Measurements from ENCODE around the gene MGST2.

Gene MGST2

DNA sequence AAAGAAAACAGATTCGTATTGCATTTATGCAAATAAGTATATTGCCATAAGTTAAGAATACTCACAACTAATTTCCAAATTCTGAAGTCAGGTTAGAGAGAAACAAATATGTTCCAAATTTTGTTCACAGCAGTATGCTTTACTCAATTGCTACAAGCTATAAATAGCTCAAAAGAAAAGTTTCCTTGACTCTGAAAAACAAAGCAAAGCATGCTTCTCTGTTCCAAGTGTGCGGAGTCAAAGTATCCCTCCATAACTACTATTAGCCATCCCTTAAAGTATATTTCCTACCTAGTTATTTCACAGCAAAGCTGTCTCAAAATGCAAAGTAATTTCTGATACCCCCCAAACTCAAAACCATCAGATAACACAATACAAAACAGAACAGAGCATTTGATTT lies 47.3 kb downstream of the MGST2 start:
- DNase-seq: no peak

DNA sequence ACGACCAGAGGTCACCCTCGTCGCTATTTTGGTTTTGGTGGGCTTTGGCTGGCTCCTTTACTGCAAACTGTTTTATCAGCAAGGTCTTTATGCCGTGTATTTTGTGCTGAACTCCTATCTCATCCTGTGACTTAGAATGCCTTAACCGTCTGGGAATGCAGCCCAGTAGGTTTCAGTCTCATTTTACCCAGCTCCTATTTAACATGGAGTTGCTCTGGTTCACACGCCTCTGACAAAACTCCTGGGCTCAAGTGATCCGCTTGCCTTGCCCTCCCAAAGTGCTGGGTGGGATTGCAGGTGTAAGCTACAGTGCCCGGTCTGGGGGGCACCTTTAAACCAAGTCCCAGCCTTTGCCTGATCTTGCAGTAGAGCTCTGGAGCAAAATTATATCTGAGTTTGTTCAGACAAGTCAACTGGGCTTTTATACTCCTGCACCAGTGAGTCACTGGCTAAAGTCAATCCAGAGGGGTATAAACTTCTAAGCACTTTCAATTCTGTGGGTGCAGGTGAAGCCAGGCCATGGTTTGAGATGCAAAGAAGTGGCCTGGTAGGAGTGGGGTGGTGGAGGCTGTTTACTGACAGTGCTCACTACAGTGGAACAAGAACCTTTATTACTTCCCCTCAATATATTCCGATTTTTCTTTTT lies 50.2 kb downstream of the MGST2 start:
- DNase-seq: no peak

DNA sequence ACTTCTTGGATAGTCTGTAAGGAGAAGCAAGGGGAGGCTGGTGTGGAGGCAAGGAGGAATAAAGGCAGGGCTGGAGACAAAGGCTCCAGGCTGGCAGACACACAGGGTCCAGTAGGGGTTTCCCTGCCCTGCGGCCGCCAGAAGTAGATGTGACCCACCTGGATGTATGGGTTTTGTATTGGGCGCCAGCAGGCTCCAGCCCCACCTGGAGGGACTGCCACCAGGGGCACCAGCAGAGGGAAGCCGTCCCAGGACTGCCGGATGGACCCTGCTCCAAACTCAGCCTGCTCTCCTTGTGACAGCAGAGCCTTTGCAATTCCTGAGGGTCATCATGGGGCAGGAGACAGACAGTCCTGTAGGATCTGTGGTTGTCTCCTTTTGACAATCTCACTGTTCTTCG lies 52.7 kb downstream of the MGST2 start:
- DNase-seq: no peak

DNA sequence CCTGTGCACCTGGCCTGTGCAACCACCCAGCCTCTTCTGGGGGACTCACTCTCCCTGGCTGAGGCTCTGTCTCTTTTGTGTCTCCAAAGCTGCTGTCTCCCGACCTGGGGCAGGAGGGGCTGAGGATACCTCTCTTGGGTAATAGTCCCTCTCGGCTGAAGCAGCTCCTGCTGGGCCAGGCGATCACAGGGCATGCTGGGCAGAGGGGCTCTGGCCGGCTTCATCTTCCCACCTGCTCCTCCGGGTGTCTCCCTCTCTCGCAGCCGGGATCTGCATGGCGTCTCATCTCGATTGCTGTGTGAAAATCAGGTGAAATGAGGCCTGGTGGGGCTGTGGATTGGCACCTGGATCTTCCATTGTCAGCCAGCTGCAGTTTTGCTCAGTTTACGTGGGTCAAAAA lies 53.2 kb downstream of the MGST2 start:
- no peak for DNase-seq

DNA sequence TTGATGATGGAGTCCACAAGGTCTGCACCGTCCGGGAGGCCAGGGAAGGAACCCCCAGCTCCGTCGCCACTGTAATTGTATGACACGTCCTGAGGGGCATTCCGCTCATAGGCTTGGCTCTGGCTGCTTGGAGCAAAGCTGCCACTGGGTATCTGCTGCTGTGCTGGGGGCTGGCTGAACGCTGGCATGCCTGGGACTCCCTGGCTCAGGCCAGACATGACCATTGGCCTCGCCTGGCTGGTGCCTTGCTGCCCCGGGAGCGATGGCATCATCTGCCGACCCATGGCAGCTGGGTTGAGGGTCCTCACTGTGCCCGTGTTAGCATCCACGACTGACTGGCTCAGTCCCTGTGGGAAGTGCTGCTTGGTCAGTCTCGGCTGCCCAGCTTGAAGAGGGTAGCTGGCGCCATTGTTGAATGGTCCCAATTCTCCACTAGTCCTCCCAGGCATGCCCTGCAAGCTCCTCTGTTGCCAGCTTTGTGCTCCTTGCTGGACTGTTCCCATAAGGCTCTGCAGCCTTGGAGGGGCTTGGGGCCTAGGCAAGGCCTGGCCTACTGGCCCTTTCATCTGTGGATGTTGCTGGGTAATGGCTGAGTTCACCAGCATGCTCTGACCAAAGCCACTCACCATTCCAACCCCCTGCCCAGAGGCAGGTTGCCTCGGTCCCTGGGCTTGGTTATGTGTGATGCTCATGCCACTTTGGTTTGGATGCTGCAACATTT lies 53.9 kb downstream of the MGST2 start:
- no peak for DNase-seq

DNA sequence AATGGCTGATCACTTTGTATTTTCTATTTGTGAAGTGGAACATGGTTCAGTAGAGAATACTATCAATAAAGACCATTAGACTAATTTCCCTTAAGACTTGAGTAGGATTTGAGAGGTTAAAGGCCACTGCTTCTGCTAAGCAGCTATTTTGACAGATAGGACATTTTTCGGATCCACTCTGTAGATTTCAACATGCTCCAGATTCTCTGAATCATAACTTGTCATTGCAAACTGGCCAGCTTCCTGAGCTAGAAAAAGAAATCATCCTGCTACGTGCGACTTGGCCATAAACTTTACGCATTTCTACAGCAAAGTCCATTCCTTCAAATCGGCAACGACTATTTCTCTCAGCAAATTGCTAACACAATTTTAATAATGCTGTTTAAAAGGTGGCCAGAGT lies 55.2 kb downstream of the MGST2 start:
- no peak for DNase-seq

DNA sequence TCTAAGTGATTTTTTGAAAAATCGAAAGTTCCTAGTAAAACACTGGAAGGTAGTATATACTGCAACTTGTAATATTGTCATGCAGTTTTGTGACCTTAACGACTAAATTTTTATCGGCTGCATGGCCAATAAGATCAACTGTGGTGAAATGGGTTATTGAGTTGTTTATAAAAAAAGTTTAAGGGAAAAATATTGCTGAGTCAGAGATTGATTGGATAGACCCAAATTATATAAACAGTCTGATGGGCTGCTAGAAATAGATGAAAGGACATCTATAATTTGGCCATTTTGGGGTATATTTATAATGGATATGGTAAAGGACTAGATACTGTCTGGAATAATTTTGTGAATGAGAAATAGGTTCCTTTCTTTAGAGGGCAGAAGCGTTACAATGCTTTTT lies 56.2 kb downstream of the MGST2 start:
- DNase-seq: no peak

DNA sequence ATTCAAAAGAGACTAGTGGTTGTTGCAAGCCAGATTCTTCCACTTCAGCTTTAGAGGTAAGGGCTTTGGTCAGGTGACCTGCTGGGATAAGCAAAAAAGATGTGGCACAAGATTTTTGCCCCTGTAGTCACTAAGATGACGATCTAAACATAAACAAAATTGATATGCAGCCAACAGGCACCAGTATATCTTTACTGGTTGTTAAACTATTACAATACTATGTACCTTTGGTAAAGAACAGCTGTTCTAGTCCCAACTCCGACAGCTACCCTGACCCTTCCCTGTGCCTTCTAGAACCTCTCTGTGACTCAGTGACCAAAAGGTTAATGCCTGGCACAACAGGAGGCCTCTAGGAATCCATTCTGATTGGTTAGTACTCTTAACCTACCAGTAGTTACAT lies 59.6 kb downstream of the MGST2 start:
- no peak for DNase-seq

DNA sequence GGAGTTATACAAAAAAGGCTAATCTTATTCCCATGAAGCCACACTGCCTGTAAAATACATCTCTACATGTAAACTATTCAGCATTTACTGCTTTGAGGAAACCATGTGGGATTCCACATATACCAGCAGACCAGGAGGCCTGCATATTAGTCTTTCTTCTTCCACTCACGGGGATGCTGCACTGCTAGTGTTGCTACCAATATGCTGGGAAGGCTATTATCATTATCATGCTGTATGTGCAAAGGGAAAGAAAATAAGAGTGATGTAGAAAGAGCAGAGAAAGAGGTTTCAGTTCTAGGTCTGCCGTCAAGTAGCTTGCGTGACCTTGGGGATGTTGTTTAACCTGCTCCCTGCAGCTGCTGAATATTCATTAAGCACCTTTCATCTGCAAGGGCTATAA lies 61.0 kb downstream of the MGST2 start:
- no peak for DNase-seq

DNA sequence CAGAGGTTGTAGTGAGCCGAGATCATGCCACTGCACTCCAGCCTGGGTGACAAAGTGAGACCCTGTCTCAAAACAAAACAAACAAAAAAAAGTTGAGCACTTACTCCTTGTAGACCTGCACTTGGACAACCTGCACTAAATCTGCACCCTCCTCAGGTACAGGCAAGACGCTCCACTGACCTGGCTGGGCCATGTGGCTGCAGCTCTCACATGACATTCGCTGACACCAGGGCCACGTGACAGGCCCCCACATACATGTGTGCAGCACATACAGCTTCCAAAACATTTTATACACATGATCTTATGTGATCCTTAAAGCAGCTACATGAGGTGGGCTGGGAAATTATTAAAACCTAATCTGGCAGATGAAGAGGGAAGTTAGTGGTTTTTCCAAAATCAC lies 62.5 kb downstream of the MGST2 start:
- DNase-seq: no peak

DNA sequence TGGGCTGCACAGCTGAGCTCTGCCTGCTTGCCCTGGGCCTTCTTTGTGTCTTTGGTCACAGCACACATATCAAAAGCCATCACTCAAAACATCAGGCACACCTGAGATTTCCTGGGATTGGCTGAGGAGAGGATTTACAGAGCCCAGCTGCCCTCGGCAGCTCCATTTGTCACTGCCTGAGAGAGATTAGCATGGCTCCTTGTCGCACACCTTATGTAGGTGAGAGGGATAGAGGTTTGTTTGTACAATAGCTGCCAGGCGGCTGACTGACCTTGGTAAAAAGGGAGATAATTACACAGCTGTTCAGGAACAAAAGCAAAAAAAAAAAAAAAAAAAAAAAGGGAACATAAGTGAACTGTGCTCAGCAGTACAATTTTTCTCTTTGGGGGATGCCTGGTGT lies 63.2 kb downstream of the MGST2 start:
- peak; percentile 85 for DNase-seq

DNA sequence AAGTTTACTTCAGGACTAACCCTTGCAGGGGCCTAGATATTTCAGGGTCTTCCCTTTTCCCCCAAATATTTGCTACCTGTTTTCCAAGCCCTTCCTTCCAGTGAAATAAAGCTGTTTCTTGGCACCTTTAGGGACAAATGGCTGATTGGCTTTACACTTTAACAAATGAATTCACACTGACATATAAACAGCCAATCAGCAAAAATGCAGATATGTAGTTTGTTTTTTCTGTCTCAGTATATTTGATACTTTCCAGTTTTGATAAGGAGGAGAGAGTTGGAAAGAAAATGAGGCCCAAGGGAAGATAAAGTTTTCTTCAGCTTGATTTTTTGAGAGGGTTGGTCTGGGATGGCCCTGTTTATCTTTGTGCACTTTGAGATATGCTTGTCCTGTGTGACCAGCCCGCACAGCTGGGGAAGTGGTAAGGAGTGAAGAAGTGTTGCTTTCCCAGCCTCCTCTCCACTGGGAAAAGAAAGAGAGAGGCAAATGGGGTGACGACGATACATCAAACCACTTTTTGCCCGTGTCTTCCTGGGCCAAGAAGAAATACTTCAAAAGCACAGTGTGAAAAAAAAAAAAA lies 67.5 kb downstream of the MGST2 start:
- DNase-seq: no peak

DNA sequence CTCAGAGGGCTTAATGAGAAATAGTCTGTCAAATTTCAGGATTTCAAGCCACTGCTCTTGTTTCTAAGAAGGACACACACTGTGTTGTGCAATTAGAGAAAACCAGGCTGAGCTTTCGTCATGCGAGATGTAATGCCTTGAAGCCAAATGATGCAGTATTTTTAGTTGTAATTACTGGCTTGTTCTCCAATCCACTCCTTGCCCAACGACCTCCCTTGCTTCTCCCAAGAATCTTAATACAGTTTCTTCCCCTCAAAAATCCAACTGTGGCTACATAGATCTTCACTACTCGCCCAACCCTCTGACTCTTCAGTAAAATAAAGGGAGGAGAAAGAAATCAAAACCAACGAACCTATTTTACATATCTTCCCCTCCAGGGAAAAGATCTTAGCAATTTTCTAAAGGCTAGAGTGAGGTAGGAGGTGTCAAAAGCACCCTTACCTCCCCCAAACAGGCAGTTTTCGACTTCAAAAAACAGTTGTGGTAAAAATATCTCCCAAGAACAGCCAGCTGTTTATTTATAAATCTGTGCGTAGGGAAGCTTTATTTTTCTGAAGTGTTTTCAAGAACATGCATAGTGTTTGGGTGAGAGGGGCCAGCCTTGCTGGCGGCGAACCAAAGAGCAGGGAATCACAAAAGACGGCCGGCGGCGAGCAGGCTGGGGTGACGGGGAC lies 68.7 kb downstream of the MGST2 start:
- DNase-seq: peak; percentile 20

DNA sequence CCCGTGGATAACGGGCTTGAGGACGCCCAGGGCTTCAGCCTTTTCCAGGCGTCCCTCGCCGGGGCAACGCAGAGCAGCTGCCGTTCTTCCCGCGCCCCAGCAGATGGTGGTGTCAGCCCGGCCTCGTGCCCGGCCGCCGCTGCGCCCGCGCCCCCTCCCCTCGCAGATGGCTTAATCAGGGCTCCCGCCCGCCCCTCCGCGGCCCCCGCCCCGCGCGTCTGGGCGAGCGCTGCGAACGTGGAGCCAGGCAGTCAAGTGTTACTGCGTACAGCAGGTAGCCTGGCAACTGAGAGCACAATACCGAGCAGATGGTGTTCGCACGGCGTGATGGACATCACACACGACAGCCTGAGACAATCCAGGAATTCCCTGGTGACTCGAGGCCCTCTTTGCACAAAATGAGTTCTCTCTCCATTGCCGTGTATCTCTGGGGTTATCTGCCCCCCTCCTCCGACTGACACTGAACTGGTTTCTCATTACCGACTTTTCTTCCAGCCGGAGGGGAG lies 69.3 kb downstream of the MGST2 start:
- DNase-seq: peak; percentile 94

DNA sequence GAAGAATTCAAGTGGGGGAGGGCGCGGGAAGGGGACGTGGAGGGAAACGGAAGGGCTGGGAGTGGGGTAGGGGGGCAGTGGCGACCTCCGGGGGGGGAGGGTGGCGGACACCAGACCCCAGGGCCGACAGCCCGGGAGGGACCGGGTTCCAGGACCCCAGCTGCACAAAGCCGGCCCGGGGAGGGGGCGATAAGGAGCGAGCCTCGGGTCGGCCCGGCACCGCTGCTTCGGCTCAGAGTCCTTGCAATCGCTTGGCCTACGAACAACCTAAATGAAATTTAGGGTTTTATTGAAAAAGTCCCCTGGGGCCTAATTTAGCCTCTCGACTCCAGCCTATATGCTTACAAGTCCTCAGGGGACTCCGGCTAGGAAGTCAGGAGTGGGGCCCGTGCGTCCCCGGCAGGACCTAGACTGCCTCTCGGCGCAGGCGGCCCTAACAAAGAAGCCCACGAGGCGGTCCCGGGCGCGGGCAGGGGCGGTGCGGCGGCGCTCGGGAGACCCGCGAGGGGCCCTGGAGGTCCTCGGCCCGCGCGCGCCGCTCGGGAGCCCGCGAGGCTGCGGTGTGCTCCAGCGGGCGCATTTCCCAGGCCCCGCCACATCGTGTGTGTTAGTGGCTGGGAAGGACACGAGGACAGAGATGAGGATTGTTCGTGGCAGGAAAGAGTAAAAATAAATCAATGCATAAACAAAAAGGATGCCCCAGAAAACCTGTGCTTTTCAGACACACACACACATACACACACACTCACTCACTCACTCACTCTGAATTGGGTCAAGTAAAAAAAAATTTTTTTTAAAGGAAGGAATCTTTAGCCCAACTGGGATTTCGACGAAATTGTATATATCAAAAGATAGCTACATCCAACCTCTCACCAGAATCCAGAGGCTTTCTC lies 70.0 kb downstream of the MGST2 start:
- DNase-seq: no peak

DNA sequence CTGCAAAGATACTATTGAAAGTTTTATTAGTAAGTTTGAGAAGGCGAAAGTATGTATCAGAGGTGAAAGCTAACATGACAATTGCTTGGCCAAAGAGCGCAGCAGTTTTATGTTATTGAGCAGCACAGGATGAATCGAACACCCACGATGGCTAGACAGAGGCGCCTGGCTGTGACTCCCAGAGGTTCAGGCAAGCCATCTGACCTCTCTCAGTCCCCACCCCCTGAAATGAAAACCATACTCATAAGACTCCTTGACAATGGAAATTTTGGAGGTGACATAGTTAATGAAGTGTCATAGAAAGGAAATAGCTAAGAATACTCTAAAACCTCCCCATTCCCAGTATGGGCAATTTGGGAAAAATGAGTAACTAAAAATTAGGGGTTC lies 70.6 kb downstream of the MGST2 start:
- no peak for DNase-seq

DNA sequence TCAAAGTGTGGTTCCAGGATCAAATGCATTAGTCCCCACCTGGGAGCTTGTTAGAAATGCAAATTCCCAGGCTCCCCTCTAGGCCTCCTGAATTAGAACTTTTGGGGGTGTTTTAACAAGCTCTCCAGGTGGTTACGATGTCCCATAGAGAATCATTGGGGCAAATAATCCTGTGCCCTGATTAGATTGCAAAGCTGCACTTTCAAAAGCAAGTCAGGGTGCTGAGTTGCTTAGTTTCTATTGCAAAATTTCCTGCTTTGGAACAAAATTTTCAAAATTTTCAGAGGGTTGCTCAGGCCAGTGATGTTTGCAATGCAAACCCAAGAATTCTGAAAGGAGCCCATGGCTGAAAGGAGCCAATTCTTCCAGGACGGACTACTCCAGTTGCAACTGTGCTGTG lies 71.0 kb downstream of the MGST2 start:
- DNase-seq: no peak

DNA sequence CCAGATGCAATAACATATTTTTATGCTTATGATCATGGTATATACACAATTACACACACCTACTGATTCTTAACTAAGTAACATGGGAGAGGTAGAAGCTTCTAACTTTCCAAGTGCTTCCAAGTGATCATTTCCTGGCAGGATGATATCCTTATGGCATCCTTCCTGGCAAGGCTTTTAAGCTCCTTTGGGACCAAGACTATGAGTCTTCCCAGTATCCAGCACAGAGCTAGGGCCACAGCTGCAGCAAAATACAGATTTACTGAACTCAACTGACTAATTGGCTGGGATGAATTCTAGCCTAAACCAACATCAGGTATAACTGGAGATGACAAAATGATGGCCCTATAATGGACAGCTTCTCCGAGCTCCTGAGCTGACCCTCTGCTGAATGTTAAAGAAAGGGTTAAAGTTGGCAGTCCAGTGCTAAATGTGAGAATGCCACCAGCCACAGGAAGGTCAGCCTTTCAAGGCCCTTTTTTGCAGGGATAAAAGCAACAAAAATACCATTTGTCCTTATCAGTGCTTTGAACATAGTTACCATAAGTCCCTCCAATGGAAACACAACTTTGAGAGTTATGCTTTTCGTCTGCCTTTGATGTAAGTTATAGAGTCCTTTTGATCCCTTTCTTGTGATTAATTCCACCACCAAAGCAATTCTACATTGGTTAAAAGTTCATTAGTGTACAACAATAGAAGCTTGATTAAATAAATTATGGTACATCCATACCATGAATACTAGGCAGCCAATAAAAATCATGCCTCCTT lies 73.4 kb downstream of the MGST2 start:
- DNase-seq: no peak

DNA sequence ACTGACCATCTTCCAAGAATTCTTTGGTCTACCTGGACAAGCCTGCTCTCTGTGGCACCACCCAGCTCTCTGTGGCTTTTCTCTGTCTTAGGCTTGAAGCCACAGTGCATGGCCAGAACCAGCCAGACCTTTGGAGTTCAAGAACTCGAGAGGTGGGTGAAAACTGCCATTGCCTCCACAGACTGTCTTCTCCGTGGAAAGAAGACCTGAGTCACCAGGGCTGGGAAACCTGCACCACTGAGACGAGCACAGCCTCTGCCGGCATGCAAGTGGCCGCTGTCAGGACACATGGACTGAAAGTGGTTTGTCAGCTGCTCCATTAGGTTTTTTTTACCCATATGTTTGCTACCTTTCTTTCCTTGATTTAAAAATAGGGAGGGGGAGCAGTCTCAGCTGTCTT lies 74.5 kb downstream of the MGST2 start:
- DNase-seq: no peak

DNA sequence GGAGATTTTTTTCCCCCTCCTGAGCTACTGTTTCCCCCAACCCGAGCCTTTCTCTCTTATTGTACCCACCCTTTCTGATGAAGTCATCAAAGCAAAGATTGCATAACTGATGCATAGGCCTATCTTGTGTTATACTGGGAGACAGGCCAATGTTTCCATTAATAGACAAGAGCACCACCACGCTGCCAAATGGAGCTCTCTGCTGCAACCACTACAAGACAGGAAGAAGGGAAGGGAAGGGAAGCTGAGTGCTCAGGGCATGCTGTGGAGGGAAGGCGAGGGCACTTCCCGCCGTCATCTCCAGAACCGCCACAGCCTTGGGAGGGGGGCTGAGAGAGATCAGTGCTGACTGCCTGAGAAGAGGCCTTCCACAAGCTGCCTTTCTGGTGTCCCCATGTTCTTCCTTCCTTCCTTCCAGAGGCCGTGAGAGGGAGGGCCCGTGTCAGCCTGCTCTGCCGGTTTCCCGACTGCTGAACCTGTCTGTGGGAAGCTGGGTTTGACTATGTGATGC lies 75.0 kb downstream of the MGST2 start:
- peak; percentile 14 for DNase-seq

DNA sequence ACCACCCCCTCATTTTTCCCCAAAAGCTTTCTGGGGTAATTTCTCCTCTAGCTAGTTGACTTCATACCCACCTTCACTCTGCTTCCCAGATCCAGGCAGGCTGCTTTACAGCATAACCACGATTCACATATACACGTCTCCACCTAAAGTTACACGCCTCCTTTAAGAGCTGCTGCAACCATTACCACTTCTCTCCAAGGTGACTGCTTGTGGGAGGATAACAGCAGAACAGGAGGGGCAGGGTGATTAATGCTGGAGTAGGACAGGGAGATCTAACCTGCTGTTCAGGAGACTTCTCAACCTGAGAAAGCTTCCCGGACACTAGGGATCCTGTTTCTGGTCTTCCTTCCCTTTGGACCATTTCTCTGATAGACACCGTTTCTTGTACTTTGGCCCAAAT lies 77.4 kb downstream of the MGST2 start:
- no peak for DNase-seq

DNA sequence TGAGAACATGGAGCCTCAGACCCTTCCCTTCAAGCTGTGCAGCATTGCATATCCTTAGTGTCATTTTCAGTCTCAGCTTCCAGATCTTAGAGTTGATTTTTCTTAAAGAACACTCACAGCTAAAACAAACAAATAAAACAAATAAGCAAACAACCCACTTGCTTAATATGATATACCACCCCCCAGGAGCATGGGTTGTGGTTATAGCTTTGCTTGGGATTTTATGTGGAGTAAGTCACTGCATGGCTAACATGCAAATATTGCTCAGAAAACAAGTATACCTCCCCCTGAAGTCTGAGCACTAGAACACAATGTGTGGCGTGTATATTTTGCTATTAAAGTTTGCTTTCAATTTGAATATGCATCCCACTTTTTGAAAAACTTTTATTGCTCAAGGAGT lies 78.6 kb downstream of the MGST2 start:
- DNase-seq: no peak

Data from COR-L47 (cell line).